ENCODE data around the gene SPOCD1. TPM values are rescaled to one million over a fixed set of nuclear protein-coding genes. Genes with fewer than 3 reads are reported as not detected.

SPOCD1 gene
- polyA plus RNA-seq, 1 experiment, result 78.8 TPM

DNA sequence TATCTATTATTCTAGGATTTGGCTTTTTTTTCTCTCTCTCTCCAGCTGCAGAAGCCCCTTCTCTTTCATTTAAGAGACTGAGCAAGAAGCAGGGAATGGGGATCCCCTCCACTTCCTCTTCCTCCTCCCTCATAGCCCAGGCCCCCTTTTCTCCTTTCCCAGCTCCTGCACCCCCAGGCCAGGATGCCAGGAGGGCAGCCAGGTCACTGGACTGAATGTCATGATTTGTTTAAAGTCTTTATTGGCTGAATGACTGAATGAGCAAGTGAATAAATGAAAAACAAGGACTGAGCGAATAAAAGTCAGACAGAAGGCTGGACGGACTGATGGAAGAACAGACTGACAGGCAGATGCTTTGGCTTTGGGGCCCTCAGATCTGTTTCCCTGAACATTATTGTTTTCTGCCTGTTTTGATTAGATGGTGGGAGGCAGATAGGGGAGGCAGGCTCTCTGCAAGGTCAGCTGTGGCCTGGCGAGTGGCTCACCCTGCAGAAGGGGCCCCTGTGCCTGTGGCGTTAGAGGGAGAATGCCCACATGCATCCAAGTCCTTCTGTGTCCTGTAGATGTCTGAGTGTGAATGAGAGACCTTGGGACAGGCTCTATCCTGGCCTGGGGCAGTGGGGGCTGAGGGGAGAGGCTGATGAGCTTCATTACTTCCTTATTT lies 31.3 kb downstream of the SPOCD1 start:
- no peak for DNase-seq (ENCODE audit: low read depth, low spot score)
- POLR2A ChIA-PET, result no interaction called here
- CTCF ChIA-PET, result interaction anchor here (0.6 to 0.9 kb wide), 2 partner anchors 39 to 188 kb away, joined by 3 read pairs; no protein-coding TSS in a partner anchor
- H3K27ac ChIP-seq (ENCODE audit: low read depth, low read length), result no peak overlapping the region
- TF ChIP-seq, protein P1, sequence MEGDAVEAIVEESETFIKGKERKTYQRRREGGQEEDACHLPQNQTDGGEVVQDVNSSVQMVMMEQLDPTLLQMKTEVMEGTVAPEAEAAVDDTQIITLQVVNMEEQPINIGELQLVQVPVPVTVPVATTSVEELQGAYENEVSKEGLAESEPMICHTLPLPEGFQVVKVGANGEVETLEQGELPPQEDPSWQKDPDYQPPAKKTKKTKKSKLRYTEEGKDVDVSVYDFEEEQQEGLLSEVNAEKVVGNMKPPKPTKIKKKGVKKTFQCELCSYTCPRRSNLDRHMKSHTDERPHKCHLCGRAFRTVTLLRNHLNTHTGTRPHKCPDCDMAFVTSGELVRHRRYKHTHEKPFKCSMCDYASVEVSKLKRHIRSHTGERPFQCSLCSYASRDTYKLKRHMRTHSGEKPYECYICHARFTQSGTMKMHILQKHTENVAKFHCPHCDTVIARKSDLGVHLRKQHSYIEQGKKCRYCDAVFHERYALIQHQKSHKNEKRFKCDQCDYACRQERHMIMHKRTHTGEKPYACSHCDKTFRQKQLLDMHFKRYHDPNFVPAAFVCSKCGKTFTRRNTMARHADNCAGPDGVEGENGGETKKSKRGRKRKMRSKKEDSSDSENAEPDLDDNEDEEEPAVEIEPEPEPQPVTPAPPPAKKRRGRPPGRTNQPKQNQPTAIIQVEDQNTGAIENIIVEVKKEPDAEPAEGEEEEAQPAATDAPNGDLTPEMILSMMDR (IDR thresholded peaks at IDR 0.05; ENCODE audit: low read depth, low read length), result no peak
- no peaks in the 10 kb centered on the region for H3K9me3 ChIP-seq (ENCODE audit: control insufficient read depth, insufficient read depth, low read length)
- no peaks in the 10 kb centered on the region for H3K27me3 ChIP-seq (ENCODE audit: control insufficient read depth, insufficient read depth, low read length)
- H3K4me3 ChIP-seq (ENCODE audit: low read depth, low read length), result no peak overlapping the region

GRCh38 chr1:31783846-31784245 lies 32.0 kb downstream of the SPOCD1 start:
- no peak overlapping the region for H3K27ac ChIP-seq (ENCODE audit: low read depth, low read length)
- no peaks in the 10 kb centered on the region for H3K9me3 ChIP-seq (ENCODE audit: control insufficient read depth, insufficient read depth, low read length)
- ChIA-PET POLR2A (no interaction called here), CTCF (interaction anchor here (0.9 kb wide), 1 partner anchor 38 kb away, joined by 3 read pairs; no protein-coding TSS in a partner anchor)
- H3K4me3 ChIP-seq (ENCODE audit: low read depth, low read length), result no peak overlapping the region
- H3K27me3 ChIP-seq (ENCODE audit: control insufficient read depth, insufficient read depth, low read length), result no peaks in the 10 kb centered on the region
- no peak for DNase-seq (ENCODE audit: low read depth, low spot score)
- TF ChIP-seq, protein P1 (IDR thresholded peaks at IDR 0.05; ENCODE audit: low read depth, low read length), result no peak

GRCh38 chr1:31782421-31783410 lies 33.1 kb downstream of the SPOCD1 start:
- POLR2A ChIA-PET, result no interaction called here
- Histone ChIP-seq H3K4me3 (ENCODE audit: low read depth, low read length) (no peak overlapping the region), H3K9me3 (ENCODE audit: control insufficient read depth, insufficient read depth, low read length) (no peaks in the 10 kb centered on the region), H3K27ac (ENCODE audit: low read depth, low read length) (no peak overlapping the region), H3K27me3 (ENCODE audit: control insufficient read depth, insufficient read depth, low read length) (no peaks in the 10 kb centered on the region)
- DNase-seq (ENCODE audit: low read depth, low spot score), result no peak
- CTCF ChIA-PET, result no interaction called here
- TF ChIP-seq, protein P1 (IDR thresholded peaks at IDR 0.05; ENCODE audit: low read depth, low read length), result no peak

GRCh38 chr1:31781756-31782371 lies 34.0 kb downstream of the SPOCD1 start:
- TF ChIP-seq, protein P1 (IDR thresholded peaks at IDR 0.05; ENCODE audit: low read depth, low read length), result no peak
- Histone ChIP-seq H3K27ac (ENCODE audit: low read depth, low read length) (no peak overlapping the region), H3K4me3 (ENCODE audit: low read depth, low read length) (no peak overlapping the region), H3K27me3 (ENCODE audit: control insufficient read depth, insufficient read depth, low read length) (no peaks in the 10 kb centered on the region), H3K9me3 (ENCODE audit: control insufficient read depth, insufficient read depth, low read length) (no peaks in the 10 kb centered on the region)
- ChIA-PET CTCF (no interaction called here), POLR2A (no interaction called here)
- DNase-seq (ENCODE audit: low read depth, low spot score), result no peak

Measured in AG04450 (cell line).